DND-41 (cell line): ENCODE data around the gene DOCK9.

Source experiments
- CTCF ChIP-seq: IDR thresholded peaks from 2 replicates; pipeline ENCODE4 v1.5.1; 2012; ENCODE audit warnings: borderline replicate concordance, low read length, moderate library complexity, mild to moderate bottlenecking; ENCODE audit not compliant: poor library complexity, severe bottlenecking; ENCODE audit errors: extremely low read depth
- EZH2 ChIP-seq: IDR thresholded peaks from 3 replicates; pipeline ENCODE4 v1.6.1; 2012; ENCODE audit warnings: borderline replicate concordance, low read depth, mild to moderate bottlenecking, moderate library complexity, low read length, inconsistent platforms; ENCODE audit not compliant: severe bottlenecking

GRCh38 chr13:98890925-98891324, 86.9 kb downstream of the DOCK9 start:
- TF ChIP-seq CTCF (no peak), EZH2 (no peak)
